MM.1S (cell line): ENCODE results near the gene KCNG2.

Source experiments
- DNase-seq: peaks from one replicate; pipeline ENCODE4 v3.0.0-alpha.2; 2015
- H2AFZ ChIP-seq: fragments of 300-600 bp; sonication (generic); 2 replicates; pipeline ENCODE4 v1.6.0; 2016; ENCODE audit warnings: antibody characterized with exemption, low read length
- H3F3A ChIP-seq: fragments of 300-600 bp; sonication (generic); 2 replicates; pipeline ENCODE4 v1.6.1; 2016; ENCODE audit warnings: mild to moderate bottlenecking, antibody characterized with exemption, low read length, moderate library complexity, mixed read lengths; ENCODE audit not compliant: insufficient read depth
- H3K27ac ChIP-seq: fragments of 300-600 bp; sonication (generic); 2 replicates; pipeline ENCODE4 v1.5.1; 2016; ENCODE audit warnings: mild to moderate bottlenecking, low read length
- H3K27me3 ChIP-seq: fragments of 300-600 bp; sonication (generic); replicated peaks from 2 replicates; pipeline ENCODE4 v1.6.0; 2016; ENCODE audit warnings: low read length; ENCODE audit not compliant: insufficient read depth
- H3K36me3 ChIP-seq: fragments of 300-600 bp; sonication (generic); replicated peaks from 2 replicates; pipeline ENCODE4 v1.6.1; 2016; ENCODE audit warnings: mild to moderate bottlenecking, low read length, mixed read lengths; ENCODE audit not compliant: insufficient read depth
- H3K4me1 ChIP-seq: fragments of 300-600 bp; sonication (generic); 2 replicates; pipeline ENCODE4 v1.6.1; 2016; ENCODE audit warnings: low read length, mixed read lengths
- H3K4me2 ChIP-seq: fragments of 300-600 bp; sonication (generic); 2 replicates; pipeline ENCODE4 v1.6.0; 2016; ENCODE audit warnings: low read depth, low read length
- H3K4me3 ChIP-seq: fragments of 300-600 bp; sonication (generic); 2 replicates; pipeline ENCODE4 v1.5.1; 2016; ENCODE audit warnings: low read length, mixed read lengths
- H3K79me2 ChIP-seq: fragments of 300-600 bp; sonication (generic); 2 replicates; pipeline ENCODE4 v1.6.1; 2016; ENCODE audit warnings: mixed run types, low read length, mixed read lengths
- H3K9ac ChIP-seq: fragments of 300-600 bp; sonication (generic); 2 replicates; pipeline ENCODE4 v1.6.1; 2016; ENCODE audit warnings: low read length, mixed read lengths
- H3K9me2 ChIP-seq: fragments of 300-600 bp; sonication (generic); replicated peaks from 2 replicates; pipeline ENCODE4 v1.6.1; 2016; ENCODE audit warnings: mild to moderate bottlenecking, low read length, mixed read lengths; ENCODE audit not compliant: insufficient read depth
- H3K9me3 ChIP-seq: fragments of 300-600 bp; sonication (generic); replicated peaks from 2 replicates; pipeline ENCODE4 v1.6.1; 2016; ENCODE audit warnings: mild to moderate bottlenecking, low read length, mixed read lengths; ENCODE audit not compliant: insufficient read depth
- H4K20me1 ChIP-seq: fragments of 300-600 bp; sonication (generic); 2 replicates; pipeline ENCODE4 v1.6.1; 2016; ENCODE audit warnings: mild to moderate bottlenecking, low read length, moderate library complexity, mixed read lengths; ENCODE audit not compliant: insufficient read depth
- EZH2 ChIP-seq: fragments of 300-600 bp; sonication (generic); optimal IDR thresholded peaks from 2 replicates; pipeline ENCODE3; 2017; ENCODE audit warnings: low read depth, mild to moderate bottlenecking, antibody characterized with exemption, low read length, mixed read lengths
- EZH2phosphoT487 ChIP-seq: fragments of 300-600 bp; sonication (generic); IDR thresholded peaks from 2 replicates; pipeline ENCODE4 v1.6.1; 2018; ENCODE audit warnings: antibody characterized with exemption, low read length
- TF ChIP-seq, protein P1 (sequence below): fragments of 300-600 bp; sonication (generic); IDR thresholded peaks from 2 replicates; pipeline ENCODE4 v1.5.1; 2016; ENCODE audit warnings: antibody characterized with exemption, low read length, mixed read lengths

Gene KCNG2

DNA sequence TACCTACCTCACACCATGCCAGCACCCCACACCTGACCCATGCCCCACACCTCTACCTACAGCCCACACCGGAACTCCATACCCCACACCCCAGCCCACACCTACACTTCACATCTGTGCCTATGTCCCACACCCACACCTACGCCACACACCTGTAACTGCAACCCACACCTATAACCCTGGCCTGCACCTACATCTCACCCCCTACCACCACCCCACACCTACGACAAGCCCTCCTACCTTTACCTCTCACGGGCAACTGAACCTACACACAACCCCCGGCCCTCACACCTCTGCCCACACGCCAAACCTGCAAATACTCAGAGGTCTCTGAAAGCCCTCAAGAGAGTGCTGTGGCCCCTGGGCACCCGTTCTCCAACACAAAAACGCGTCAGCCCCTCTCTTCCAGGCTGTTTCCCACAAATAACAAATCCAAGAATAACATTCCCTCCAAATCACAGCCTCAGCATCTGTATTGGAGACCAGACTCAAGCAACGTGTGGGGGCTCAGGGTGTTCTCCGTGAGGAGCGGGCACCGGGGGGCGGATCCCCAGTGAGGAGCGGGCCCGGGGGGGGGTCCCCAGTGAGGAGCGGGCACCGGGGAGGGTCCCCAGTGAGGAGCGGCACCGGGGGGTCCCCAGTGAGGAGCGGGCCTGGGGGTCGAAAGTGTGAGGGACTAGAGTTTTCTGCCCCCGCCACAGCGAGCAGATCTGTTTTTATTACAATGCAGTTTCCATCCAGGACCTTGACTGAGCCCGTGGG lies 120.3 kb downstream of the KCNG2 start:
- Histone ChIP-seq H3F3A (no peaks in the 10 kb centered on the region), H4K20me1 (no peaks in the 10 kb centered on the region), H3K9ac (no peak overlapping the region), H3K27me3 (no peaks in the 10 kb centered on the region), H3K27ac (no peak overlapping the region), H3K9me3 (no peaks in the 10 kb centered on the region), H2AFZ (no peak overlapping the region), H3K36me3 (no peaks in the 10 kb centered on the region), H3K9me2 (no peaks in the 10 kb centered on the region), H3K4me2 (no peak overlapping the region), H3K79me2 (no peaks in the 10 kb centered on the region), H3K4me3 (no peak overlapping the region), H3K4me1 (no peaks in the 10 kb centered on the region)
- TF ChIP-seq EZH2 (no peak), EZH2phosphoT487 (no peak)
- TF ChIP-seq, protein P1, sequence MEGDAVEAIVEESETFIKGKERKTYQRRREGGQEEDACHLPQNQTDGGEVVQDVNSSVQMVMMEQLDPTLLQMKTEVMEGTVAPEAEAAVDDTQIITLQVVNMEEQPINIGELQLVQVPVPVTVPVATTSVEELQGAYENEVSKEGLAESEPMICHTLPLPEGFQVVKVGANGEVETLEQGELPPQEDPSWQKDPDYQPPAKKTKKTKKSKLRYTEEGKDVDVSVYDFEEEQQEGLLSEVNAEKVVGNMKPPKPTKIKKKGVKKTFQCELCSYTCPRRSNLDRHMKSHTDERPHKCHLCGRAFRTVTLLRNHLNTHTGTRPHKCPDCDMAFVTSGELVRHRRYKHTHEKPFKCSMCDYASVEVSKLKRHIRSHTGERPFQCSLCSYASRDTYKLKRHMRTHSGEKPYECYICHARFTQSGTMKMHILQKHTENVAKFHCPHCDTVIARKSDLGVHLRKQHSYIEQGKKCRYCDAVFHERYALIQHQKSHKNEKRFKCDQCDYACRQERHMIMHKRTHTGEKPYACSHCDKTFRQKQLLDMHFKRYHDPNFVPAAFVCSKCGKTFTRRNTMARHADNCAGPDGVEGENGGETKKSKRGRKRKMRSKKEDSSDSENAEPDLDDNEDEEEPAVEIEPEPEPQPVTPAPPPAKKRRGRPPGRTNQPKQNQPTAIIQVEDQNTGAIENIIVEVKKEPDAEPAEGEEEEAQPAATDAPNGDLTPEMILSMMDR: no peak
- no peak for DNase-seq

DNA sequence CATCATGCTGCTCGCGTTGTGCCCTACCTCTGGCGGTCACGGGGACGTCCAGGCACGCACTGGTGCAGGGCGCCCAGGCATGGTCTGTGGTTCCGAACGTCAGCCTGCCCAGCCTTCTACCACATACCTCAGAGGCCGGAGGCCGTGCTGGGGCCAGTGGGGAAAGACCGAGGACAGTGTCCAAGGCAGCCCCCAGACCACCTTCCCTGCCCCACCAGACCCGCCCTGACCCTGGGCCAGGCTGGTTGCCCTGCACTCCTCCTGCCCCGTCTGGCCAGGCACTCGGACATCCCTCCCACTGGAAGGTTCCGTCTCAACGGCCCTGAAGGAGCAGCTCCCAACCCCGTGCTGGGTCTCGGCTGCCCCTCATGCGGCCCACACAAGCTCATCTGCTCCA lies 120.9 kb downstream of the KCNG2 start:
- Histone ChIP-seq H3K4me2 (no peak overlapping the region), H3K4me3 (no peak overlapping the region), H3K9ac (no peak overlapping the region), H3K4me1 (no peaks in the 10 kb centered on the region), H3K9me2 (no peaks in the 10 kb centered on the region), H3K27me3 (no peaks in the 10 kb centered on the region), H3K36me3 (no peaks in the 10 kb centered on the region), H3K79me2 (no peaks in the 10 kb centered on the region), H3K27ac (no peak overlapping the region), H3K9me3 (no peaks in the 10 kb centered on the region), H4K20me1 (no peaks in the 10 kb centered on the region), H3F3A (no peaks in the 10 kb centered on the region), H2AFZ (no peak overlapping the region)
- TF ChIP-seq, protein P1: no peak
- TF ChIP-seq EZH2 (no peak), EZH2phosphoT487 (no peak)
- no peak for DNase-seq

DNA sequence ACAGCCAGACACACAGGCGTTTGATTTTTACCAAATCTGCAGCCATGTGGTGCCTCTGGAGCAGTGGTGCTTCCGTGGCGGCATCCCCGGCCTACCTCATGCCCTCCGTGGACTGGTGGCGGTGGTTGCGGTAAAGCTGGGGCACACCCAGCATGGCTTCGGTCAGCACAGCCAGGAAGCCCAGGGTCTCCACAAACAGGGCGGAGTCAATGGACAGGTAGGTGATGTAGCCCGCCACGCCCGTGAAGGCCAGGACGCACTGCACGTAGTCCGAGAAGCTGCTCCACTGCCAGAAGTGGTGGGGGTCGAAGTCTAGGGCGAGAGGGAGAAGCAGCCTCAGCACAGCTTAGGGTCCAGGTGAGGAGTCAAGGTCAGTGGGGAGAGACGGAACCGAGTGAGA lies 121.4 kb downstream of the KCNG2 start:
- H3K36me3 ChIP-seq: no peaks in the 10 kb centered on the region
- H4K20me1 ChIP-seq: no peaks in the 10 kb centered on the region
- H2AFZ ChIP-seq: no peak overlapping the region
- H3K9me3 ChIP-seq: no peaks in the 10 kb centered on the region
- no peak overlapping the region for H3K27ac ChIP-seq
- no peak overlapping the region for H3K9ac ChIP-seq
- H3K4me1 ChIP-seq: no peaks in the 10 kb centered on the region
- no peaks in the 10 kb centered on the region for H3F3A ChIP-seq
- no peak for DNase-seq
- TF ChIP-seq, protein P1: no peak
- TF ChIP-seq EZH2phosphoT487 (no peak), EZH2 (no peak)
- no peaks in the 10 kb centered on the region for H3K9me2 ChIP-seq
- no peak overlapping the region for H3K4me3 ChIP-seq
- no peaks in the 10 kb centered on the region for H3K27me3 ChIP-seq
- H3K4me2 ChIP-seq: no peak overlapping the region
- H3K79me2 ChIP-seq: no peaks in the 10 kb centered on the region
